HepG2 (cell line): ENCODE data around the gene SUSD6. TPM values are rescaled to one million over a fixed set of nuclear protein-coding genes. Genes with fewer than 3 reads are reported as not detected.

Experiments
- ATAC-seq: fragments of 200-7000 bp; cut with Tn5 transposase; 3 replicates; pipeline ENCODE4 v1.9.1; 2020; ENCODE audit warnings: mild to moderate bottlenecking, moderate library complexity
- BruUV-seq: library from RNA; stranded (reverse); fragments of 400-500 nt; replicated peaks from 2 replicates; lab custom pipeline; 2021; lab: Mats Ljungman, UMichigan
- CTCF ChIA-PET: fragments of 300-600 bp; formaldehyde crosslinking; extraction: SDS; loops from one replicate; lab custom pipeline; 2021; ENCODE audit warnings: low total read pairs, inconsistent platforms, low intra/inter-chr PET ratio; lab: Yijun Ruan, JAX
- POLR2A ChIA-PET: fragments of 350-600 bp; sonication (Branson Sonifier 250); formaldehyde crosslinking; loops from one replicate; lab custom pipeline; 2020; ENCODE audit warnings: antibody characterized with exemption, inconsistent platforms; lab: Yijun Ruan, JAX
- DNase-seq: peaks from one replicate; pipeline ENCODE4 v3.0.0-alpha.2; 2015; ENCODE audit warnings: low spot score
- FAIRE-seq: peaks from 3 replicates; lab custom pipeline; 2011; peaks lifted over from hg19 to GRCh38; lab: Jason Lieb, UNC
- H2AFZ ChIP-seq: one replicate; pipeline ENCODE4 v1.6.1; 2011; ENCODE audit warnings: low read length, inconsistent platforms
- H3K27ac ChIP-seq: fragments of 300-600 bp; 3 replicates; pipeline ENCODE4 v1.8.0; 2011; ENCODE audit warnings: mixed run types, mild to moderate bottlenecking, mixed read lengths, low read length, inconsistent platforms; ENCODE audit not compliant: insufficient read depth; ENCODE audit errors: extremely low read length
- H3K27me3 ChIP-seq, 2 experiments: fragments of 200-600 bp in 1 of 2; 2 replicates in 1 of 2; 3 replicates in 1 of 2; pipeline versions ENCODE4 v1.6.0 to v1.8.0; 2011; ENCODE audit warnings: low read length in 2 of 2, mild to moderate bottlenecking in 2 of 2, moderate library complexity in 2 of 2, inconsistent platforms in 1 of 2; ENCODE audit not compliant: insufficient read depth in 2 of 2, control insufficient read depth in 1 of 2
- H3K36me3 ChIP-seq, 2 experiments: fragments of 200-600 bp in 1 of 2; replicated peaks in 1 of 2; 2 replicates in 1 of 2; 3 replicates in 1 of 2; pipeline versions ENCODE4 v1.5.1 to v1.8.0; 2011; ENCODE audit warnings: low read length in 2 of 2, inconsistent platforms in 1 of 2; ENCODE audit not compliant: insufficient read depth in 2 of 2, control insufficient read depth in 1 of 2
- H3K4me1 ChIP-seq: 2 replicates; pipeline ENCODE4 v1.5.1; 2012; ENCODE audit warnings: low read length, inconsistent platforms; ENCODE audit not compliant: insufficient read depth
- H3K4me2 ChIP-seq: 2 replicates; pipeline ENCODE4 v1.6.0; 2011; ENCODE audit warnings: low read depth, low read length, inconsistent platforms
- H3K4me3 ChIP-seq, 3 experiments: fragments of 200-600 bp in 1 of 3; sonication (generic), shearing (Covaris generic) in 1 of 3; replicated peaks in 1 of 3; 2 replicates each; pipeline ENCODE4 v1.5.1; 2011 to 2016; ENCODE audit warnings: low read length in 3 of 3, inconsistent platforms in 2 of 3, low read depth in 2 of 3, mild to moderate bottlenecking in 2 of 3, control low read depth in 1 of 3, mixed read lengths in 1 of 3; ENCODE audit not compliant: insufficient read depth in 1 of 3
- H3K79me2 ChIP-seq: one replicate; pipeline ENCODE4 v1.6.1; 2011; ENCODE audit warnings: low read length, inconsistent platforms; ENCODE audit not compliant: insufficient read depth
- H3K9ac ChIP-seq: 2 replicates; pipeline ENCODE4 v1.6.0; 2011; ENCODE audit warnings: mild to moderate bottlenecking, low read depth, low read length, inconsistent platforms; ENCODE audit not compliant: insufficient read depth
- H3K9me3 ChIP-seq: 2 replicates; pipeline ENCODE4 v1.5.1; 2012; ENCODE audit warnings: mild to moderate bottlenecking, low read length
- H4K20me1 ChIP-seq: 2 replicates; pipeline ENCODE4 v1.6.0; 2011; ENCODE audit warnings: inconsistent platforms, mild to moderate bottlenecking, low read length, moderate library complexity; ENCODE audit not compliant: insufficient read depth
- AGO1 ChIP-seq: fragments of 200-400 bp; formaldehyde crosslinking; IDR thresholded peaks from 2 replicates; pipeline ENCODE4 v1.6.1; 2017; ENCODE audit warnings: mild to moderate bottlenecking, low read depth, low read length, moderate library complexity; ENCODE audit not compliant: poor library complexity, severe bottlenecking
- CHD4 ChIP-seq: fragments of 200-600 bp; sonication (generic); IDR thresholded peaks from 2 replicates; pipeline ENCODE4 v1.7.0; 2017; ENCODE audit warnings: mild to moderate bottlenecking, low read length, borderline replicate concordance
- ELF3 ChIP-seq: IDR thresholded peaks from 2 replicates; pipeline ENCODE4 v1.6.1; 2016; ENCODE audit warnings: missing genetic modification reagents, missing compliant biosample characterization
- HNRNPUL1 ChIP-seq: fragments of 200-400 bp; formaldehyde crosslinking; IDR thresholded peaks from 2 replicates; pipeline ENCODE4 v1.6.1; 2017; ENCODE audit warnings: low read depth, mild to moderate bottlenecking, low read length, moderate library complexity
- KLF15 ChIP-seq: sonication (generic); formaldehyde crosslinking; IDR thresholded peaks from 2 replicates; pipeline ENCODE4 v1.8.1; 2023; ENCODE audit warnings: borderline replicate concordance, mild to moderate bottlenecking, inconsistent platforms, missing genetic modification reagents, mixed read lengths
- LCORL ChIP-seq, 2 experiments: fragments of 450-650 bp in 1 of 2; sonication (generic) in 1 of 2; formaldehyde crosslinking in 1 of 2; IDR thresholded peaks; 2 replicates each; pipeline versions ENCODE4 v1.5.0 to v1.6.1; 2017 to 2020; ENCODE audit warnings: antibody characterized with exemption in 1 of 2, missing genetic modification reagents in 1 of 2
- MIER3 ChIP-seq: IDR thresholded peaks from 2 replicates; pipeline ENCODE4 v1.6.1; 2016; ENCODE audit warnings: missing compliant biosample characterization, borderline replicate concordance
- NCOA1 ChIP-seq: sonication (generic); formaldehyde crosslinking; IDR thresholded peaks from 2 replicates; pipeline ENCODE4 v1.9.0; 2021; ENCODE audit warnings: missing genetic modification reagents
- NFIB ChIP-seq: sonication (generic); formaldehyde crosslinking; IDR thresholded peaks from 2 replicates; pipeline ENCODE4 v1.9.0; 2021; ENCODE audit warnings: missing genetic modification reagents, mild to moderate bottlenecking, borderline replicate concordance
- SSRP1 ChIP-seq: IDR thresholded peaks from 2 replicates; pipeline ENCODE4 v1.6.1; 2016; ENCODE audit warnings: control low read depth
- ZBTB33 ChIP-seq: sonication (generic); formaldehyde crosslinking; IDR thresholded peaks from 2 replicates; pipeline ENCODE4 v1.4.0; 2020; ENCODE audit warnings: missing genetic modification reagents
- ZFP62 ChIP-seq: sonication (generic); formaldehyde crosslinking; IDR thresholded peaks from 2 replicates; pipeline ENCODE4 v1.4.0; 2020; ENCODE audit warnings: missing genetic modification reagents
- ZKSCAN5 ChIP-seq: sonication (generic); formaldehyde crosslinking; IDR thresholded peaks from 2 replicates; pipeline ENCODE4 v1.5.1; 2020; ENCODE audit warnings: mild to moderate bottlenecking, missing genetic modification reagents
- ZNF235 ChIP-seq: sonication (generic); formaldehyde crosslinking; IDR thresholded peaks from 2 replicates; pipeline ENCODE4 v1.8.1; 2023; ENCODE audit warnings: mild to moderate bottlenecking, missing genetic modification reagents, borderline replicate concordance
- ZNF577 ChIP-seq: sonication (generic); formaldehyde crosslinking; IDR thresholded peaks from 2 replicates; pipeline ENCODE4 v1.4.0; 2020; ENCODE audit warnings: mild to moderate bottlenecking, low read depth, missing genetic modification reagents, borderline replicate concordance
- ZNF607 ChIP-seq: sonication (generic); formaldehyde crosslinking; IDR thresholded peaks from 2 replicates; pipeline ENCODE4 v1.5.1; 2020; ENCODE audit warnings: missing genetic modification reagents, mild to moderate bottlenecking, borderline replicate concordance
- WGBS: methylation state at CpG from one replicate; pipeline ENCODE4 v1.1.6; 2017; ENCODE audit warnings: low lambda C conversion rate; 5-methylcytosine and 5-hydroxymethylcytosine counted together
- in situ Hi-C: cut with HindIII; loops from 2 replicates; pipeline ENCODE4 v1.10.0; 2017; ENCODE audit warnings: low pct_unique_long_range_greater_than_20kb; ENCODE audit not compliant: extremely low pct_ligation_motif_present
- intact Hi-C: fragments of 100-400 bp; cut with micrococcal nuclease; formaldehyde crosslinking; loops from one replicate; pipeline ENCODE4 v1.10.0; 2022; ENCODE audit not compliant: unreplicated experiment
- polyA plus RNA-seq, 8 experiments: library from polyadenylated mRNA; depleted of rRNA in 3 of 8; stranded (reverse) in 7 of 8; unstranded in 1 of 8; fragments of >200 nt; fragmentation: Illumina TruSeq in 4 of 8; extraction: Trizol in 4 of 8; gene quantifications; 2 replicates each; pipeline versions ENCODE4 v1.2.1 to v1.2.3, GENCODE V29; 2011 to 2016; ENCODE audit warnings: low read depth in 4 of 8, missing spikeins in 1 of 8, mixed read lengths in 1 of 8; ENCODE audit not compliant: insufficient read depth in 1 of 8
- total RNA-seq, 5 experiments: library from RNA; depleted of rRNA; stranded (reverse); fragments of >200 nt; fragmentation: Illumina TruSeq; extraction: Trizol; gene quantifications; 2 replicates each; pipeline ENCODE4 v1.2.3, GENCODE V29; 2016; ENCODE audit warnings: low read depth in 1 of 5
- TF ChIP-seq, protein P1 (sequence below): sonication (generic); formaldehyde crosslinking; IDR thresholded peaks from 2 replicates; pipeline ENCODE4 v1.8.0; 2022; ENCODE audit warnings: missing genetic modification reagents, mild to moderate bottlenecking, borderline replicate concordance
- TF ChIP-seq, protein P2 (sequence below), 2 experiments: sonication (generic) in 1 of 2; formaldehyde crosslinking in 1 of 2; IDR thresholded peaks; 2 replicates each; pipeline versions ENCODE4 v1.5.1 to v1.6.1; 2011 to 2020; ENCODE audit warnings: borderline replicate concordance in 1 of 2, low read depth in 1 of 2, low read length in 1 of 2, mild to moderate bottlenecking in 1 of 2, missing genetic modification reagents in 1 of 2, moderate library complexity in 1 of 2

Gene SUSD6
- total and polyA plus RNA-seq, 2 of the 13 experiments (the other 11 are each of a cell fraction or from before 2014, with no cell fraction given) = 7.2 to 7.4 TPM

DNA sequence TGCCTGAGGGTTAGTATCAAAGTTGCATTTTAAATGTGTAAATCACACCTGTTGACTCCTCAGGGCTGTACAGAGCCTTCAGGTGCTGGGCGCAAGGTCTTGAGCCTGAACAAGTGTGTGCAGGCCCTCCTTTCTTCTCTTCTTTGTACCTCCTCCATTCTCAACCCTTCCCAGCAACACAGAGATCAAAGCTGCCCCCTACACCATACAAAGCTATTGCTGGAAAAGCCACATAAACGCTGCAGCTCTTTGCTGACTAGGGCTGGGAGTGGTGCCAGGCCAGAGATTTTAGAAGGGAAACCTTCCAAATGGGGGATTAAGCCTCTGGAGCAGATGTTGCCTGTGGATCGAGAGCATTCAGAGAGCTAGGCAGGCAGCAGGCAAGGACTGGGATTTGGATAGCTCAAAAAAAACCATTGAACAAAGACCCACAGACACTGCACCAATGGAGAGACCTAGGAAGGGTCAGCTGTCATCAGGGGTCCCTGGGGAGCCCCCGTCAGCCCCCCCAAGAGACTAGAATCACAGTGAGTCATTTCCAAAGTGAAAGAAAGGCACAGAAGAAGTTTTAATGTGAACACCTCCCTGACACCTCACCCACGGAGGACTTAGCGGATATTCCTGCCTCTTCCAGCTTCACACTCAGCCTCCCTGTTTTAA, 18.2 kb upstream of the SUSD6 start (continued):
- TF ChIP-seq LCORL (IDR thresholded peaks at IDR 0.05) (no peak), LCORL (CRISPR knock-in tag; IDR thresholded peaks at IDR 0.05) (no peak), ZBTB33 (CRISPR knock-in tag) (no peak), CHD4 (no peak), NCOA1 (CRISPR knock-in tag) (no peak), AGO1 (no peak), MIER3 (CRISPR knock-in tag) (no peak), SSRP1 (CRISPR knock-in tag) (no peak), ZNF577 (CRISPR knock-in tag) (no peak)
- TF ChIP-seq, protein P1, sequence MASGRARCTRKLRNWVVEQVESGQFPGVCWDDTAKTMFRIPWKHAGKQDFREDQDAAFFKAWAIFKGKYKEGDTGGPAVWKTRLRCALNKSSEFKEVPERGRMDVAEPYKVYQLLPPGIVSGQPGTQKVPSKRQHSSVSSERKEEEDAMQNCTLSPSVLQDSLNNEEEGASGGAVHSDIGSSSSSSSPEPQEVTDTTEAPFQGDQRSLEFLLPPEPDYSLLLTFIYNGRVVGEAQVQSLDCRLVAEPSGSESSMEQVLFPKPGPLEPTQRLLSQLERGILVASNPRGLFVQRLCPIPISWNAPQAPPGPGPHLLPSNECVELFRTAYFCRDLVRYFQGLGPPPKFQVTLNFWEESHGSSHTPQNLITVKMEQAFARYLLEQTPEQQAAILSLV = no peak
- TF ChIP-seq, all 625 proteins: peak for 0

DNA sequence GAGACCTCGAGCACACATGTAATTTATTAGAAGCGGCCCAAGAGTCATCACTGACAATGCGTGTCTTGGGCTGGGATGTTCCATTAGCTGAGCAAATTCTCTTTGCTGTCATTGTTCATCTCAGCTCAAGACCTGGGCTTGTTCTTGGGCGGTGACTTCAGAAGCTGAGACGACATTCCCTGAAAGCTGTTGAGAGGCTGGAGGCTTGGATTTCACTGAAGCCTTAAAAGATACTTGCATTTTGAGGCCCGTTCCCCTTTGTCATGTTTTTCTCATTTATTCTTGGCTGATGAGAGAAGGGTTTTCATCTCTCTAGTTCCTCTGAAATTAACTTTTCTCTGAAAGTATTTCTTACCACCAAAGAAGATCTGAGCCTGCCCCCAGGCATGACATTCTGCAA, 16.6 kb upstream of the SUSD6 start:
- H3K27ac ChIP-seq = no peak overlapping the region
- no peak for FAIRE-seq
- ChIA-PET POLR2A (no interaction called here), CTCF (no interaction called here)
- no peak overlapping the region for H3K4me2 ChIP-seq
- H3K79me2 ChIP-seq = no peaks in the 10 kb centered on the region
- DNase-seq = no peak
- intact Hi-C loops (no loop called here), in situ Hi-C loops (loop anchor here (25.0 kb wide), 2 partner anchors 417 to 717 kb away; no protein-coding TSS in a partner anchor)
- no peak overlapping the region for H3K9ac ChIP-seq
- H3K9me3 ChIP-seq = no peaks in the 10 kb centered on the region
- H3K36me3 ChIP-seq = no peaks in the 10 kb centered on the region
- peaks cover 0 to 1% of the 10 kb centered on the region in 2 experiments; a peak in 1 of 5 replicates for H3K27me3 ChIP-seq
- TF ChIP-seq HNRNPUL1 (no peak), ZKSCAN5 (CRISPR knock-in tag) (no peak), ZNF607 (no peak), NFIB (CRISPR knock-in tag) (no peak), KLF15 (CRISPR knock-in tag) (no peak), ELF3 (CRISPR knock-in tag) (no peak), ZFP62 (CRISPR knock-in tag) (no peak), ZNF235 (no peak)
- TF ChIP-seq, protein P2, sequence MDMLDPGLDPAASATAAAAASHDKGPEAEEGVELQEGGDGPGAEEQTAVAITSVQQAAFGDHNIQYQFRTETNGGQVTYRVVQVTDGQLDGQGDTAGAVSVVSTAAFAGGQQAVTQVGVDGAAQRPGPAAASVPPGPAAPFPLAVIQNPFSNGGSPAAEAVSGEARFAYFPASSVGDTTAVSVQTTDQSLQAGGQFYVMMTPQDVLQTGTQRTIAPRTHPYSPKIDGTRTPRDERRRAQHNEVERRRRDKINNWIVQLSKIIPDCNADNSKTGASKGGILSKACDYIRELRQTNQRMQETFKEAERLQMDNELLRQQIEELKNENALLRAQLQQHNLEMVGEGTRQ (IDR thresholded peaks at IDR 0.05; ENCODE audit: low read depth, low read length) = no peak
- TF ChIP-seq, protein P2 (CRISPR knock-in tag; IDR thresholded peaks at IDR 0.05; ENCODE audit: borderline replicate concordance) = no peak
- H3K4me3 ChIP-seq = no peak overlapping the region
- ATAC-seq = no peak
- H2AFZ ChIP-seq = no peak overlapping the region
- H3K4me1 ChIP-seq = no peaks in the 10 kb centered on the region; the same call in 1 of the 2 replicates
- no TSS peak for BruUV-seq
- WGBS = 56% methylated on average over 6 of the region's 6 CpGs
- no peaks in the 10 kb centered on the region for H4K20me1 ChIP-seq
